Endothelial cell of umbilical vein (primary cell): ENCODE data around the gene DEK. TPM values are rescaled to one million over a fixed set of nuclear protein-coding genes. Genes with fewer than 3 reads are reported as not detected.

Experiments used
- BruUV-seq: library from RNA; stranded (reverse); fragments of 400-500 nt; replicated peaks from 2 replicates; lab custom pipeline; 2021; lab: Mats Ljungman, UMichigan
- CTCF ChIA-PET: fragments of 300-600, 350-600 bp; sonication (Branson Sonifier 250); formaldehyde crosslinking; loops from one replicate; lab custom pipeline; 2021; ENCODE audit warnings: antibody characterized with exemption, inconsistent platforms; lab: Charles Lee
- POLR2A ChIA-PET: fragments of 300-600, 350-600 bp; sonication (Branson Sonifier 250); formaldehyde crosslinking; loops from one replicate; lab custom pipeline; 2021; ENCODE audit warnings: antibody characterized with exemption, inconsistent platforms; lab: Charles Lee
- DNase-seq: peaks from one replicate; pipeline ENCODE4 v3.0.0-alpha.2; 2011; ENCODE audit warnings: low read depth, low spot score
- FAIRE-seq: peaks from 2 replicates; lab custom pipeline; 2011; peaks lifted over from hg19 to GRCh38; lab: Jason Lieb, UNC
- H2AFZ ChIP-seq: 2 replicates; pipeline ENCODE4 v1.6.0; 2012; ENCODE audit warnings: low read depth, low read length, control low read depth, inconsistent platforms
- H3K27ac ChIP-seq: 2 replicates; pipeline ENCODE4 v1.5.1; 2011; ENCODE audit warnings: low read depth, mild to moderate bottlenecking, control low read depth, low read length, moderate library complexity; ENCODE audit not compliant: insufficient read depth
- H3K27me3 ChIP-seq, 2 experiments: 2 replicates each; pipeline versions ENCODE4 v1.6.0 to v1.6.1; 2011; ENCODE audit warnings: low read length in 2 of 2, mixed read lengths in 1 of 2; ENCODE audit not compliant: control insufficient read depth in 2 of 2, insufficient read depth in 2 of 2
- H3K36me3 ChIP-seq, 2 experiments: 2 replicates in 1 of 2; 3 replicates in 1 of 2; pipeline ENCODE4 v1.5.1; 2011; ENCODE audit warnings: low read length in 2 of 2, mild to moderate bottlenecking in 1 of 2, moderate library complexity in 1 of 2; ENCODE audit not compliant: control insufficient read depth in 2 of 2, insufficient read depth in 2 of 2; ENCODE audit errors: extremely low read depth in 1 of 2
- H3K4me1 ChIP-seq: 3 replicates; pipeline ENCODE4 v1.5.1; 2011; ENCODE audit warnings: mild to moderate bottlenecking, low read length; ENCODE audit not compliant: control insufficient read depth, insufficient read depth; ENCODE audit errors: extremely low read depth
- H3K4me2 ChIP-seq: 2 replicates; pipeline ENCODE4 v1.6.1; 2011; ENCODE audit warnings: low read length, control low read depth, mixed read lengths; ENCODE audit not compliant: insufficient read depth
- H3K4me3 ChIP-seq, 3 experiments: fragments of 200-600 bp in 1 of 3; sonication (generic), shearing (Covaris generic) in 1 of 3; replicated peaks in 1 of 3; 2 replicates each; pipeline ENCODE4 v1.5.1; 2011 to 2016; ENCODE audit warnings: control low read depth in 3 of 3, low read length in 3 of 3, mild to moderate bottlenecking in 2 of 3, inconsistent platforms in 1 of 3, low read depth in 1 of 3, moderate library complexity in 1 of 3; ENCODE audit not compliant: insufficient read depth in 1 of 3
- H3K79me2 ChIP-seq: 2 replicates; pipeline ENCODE4 v1.6.0; 2012; ENCODE audit warnings: low read length, inconsistent platforms; ENCODE audit not compliant: control insufficient read depth, insufficient read depth
- H3K9ac ChIP-seq: replicated peaks from 2 replicates; pipeline ENCODE3; 2011; ENCODE audit warnings: low read length, control low read depth; ENCODE audit not compliant: insufficient read depth; ENCODE audit errors: extremely low read depth
- H3K9me1 ChIP-seq: replicated peaks from 3 replicates; pipeline ENCODE4 v1.6.0; 2011; ENCODE audit warnings: mild to moderate bottlenecking, low read length; ENCODE audit not compliant: control insufficient read depth, insufficient read depth; ENCODE audit errors: extremely low read depth
- H3K9me3 ChIP-seq: replicated peaks from 2 replicates; pipeline ENCODE4 v1.5.1; 2012; ENCODE audit warnings: low read length, inconsistent platforms; ENCODE audit not compliant: control insufficient read depth, insufficient read depth
- H4K20me1 ChIP-seq: replicated peaks from 2 replicates; pipeline ENCODE3; 2011; ENCODE audit warnings: mild to moderate bottlenecking, low read length; ENCODE audit not compliant: control insufficient read depth, insufficient read depth; ENCODE audit errors: extremely low read depth
- CTCF ChIP-seq, 2 donors: IDR thresholded peaks; 1 replicate in 1 of 2; 2 replicates in 1 of 2; pipeline ENCODE4 v1.5.1; 2011; ENCODE audit warnings: low read length in 2 of 2, mild to moderate bottlenecking in 2 of 2, moderate library complexity in 2 of 2, control low read depth in 1 of 2, inconsistent platforms in 1 of 2, low read depth in 1 of 2; ENCODE audit not compliant: insufficient read depth in 1 of 2; ENCODE audit errors: extremely low read depth in 1 of 2
- EZH2 ChIP-seq: IDR thresholded peaks from 2 replicates; pipeline ENCODE4 v1.6.1; 2012; ENCODE audit warnings: borderline replicate concordance, low read depth, mild to moderate bottlenecking, moderate library complexity, low read length, inconsistent platforms; ENCODE audit not compliant: severe bottlenecking
- FOS ChIP-seq: IDR thresholded peaks from 2 replicates; pipeline ENCODE4 v1.6.1; 2011; ENCODE audit warnings: mild to moderate bottlenecking, low read length, moderate library complexity, borderline replicate concordance; ENCODE audit not compliant: insufficient read depth
- GATA2 ChIP-seq: IDR thresholded peaks from 2 replicates; pipeline ENCODE4 v1.7.0; 2011; ENCODE audit warnings: low read depth, mild to moderate bottlenecking, moderate library complexity, mixed read lengths, low read length; ENCODE audit not compliant: insufficient read length, insufficient read depth
- JUN ChIP-seq: IDR thresholded peaks from 2 replicates; pipeline ENCODE4 v1.6.1; 2011; ENCODE audit warnings: borderline replicate concordance, low read depth; ENCODE audit not compliant: insufficient read length, insufficient read depth
- MAX ChIP-seq: IDR thresholded peaks from 2 replicates; pipeline ENCODE4 v1.6.1; 2011; ENCODE audit not compliant: insufficient read depth, insufficient read length
- MYC ChIP-seq: IDR thresholded peaks from one replicate; pipeline ENCODE4 v1.6.1; 2011; ENCODE audit warnings: mild to moderate bottlenecking, low read depth, low read length
- POLR2A ChIP-seq: IDR thresholded peaks from 2 replicates; pipeline ENCODE4 v1.6.1; 2012; ENCODE audit warnings: low read depth, mild to moderate bottlenecking, control low read depth, low read length
- POLR2AphosphoS5 ChIP-seq: IDR thresholded peaks from 2 replicates; pipeline ENCODE4 v1.6.1; 2012; ENCODE audit warnings: low read depth, mild to moderate bottlenecking, control low read depth, low read length, moderate library complexity; ENCODE audit not compliant: insufficient read depth
- dilution Hi-C: fragments of 300-500 bp; cut with MboI; formaldehyde crosslinking; loops from one replicate; pipeline ENCODE4 v1.15.0; 2019; ENCODE audit warnings: low sequenced_read_pairs; ENCODE audit not compliant: extremely low pct_ligation_motif_present
- intact Hi-C: fragments of 100-400 bp; cut with micrococcal nuclease; formaldehyde crosslinking; loops from one replicate; pipeline ENCODE4 v1.10.0; 2022
- polyA plus RNA-seq, 4 experiments: library from polyadenylated mRNA; depleted of rRNA in 3 of 4; stranded (reverse) in 3 of 4; unstranded in 1 of 4; fragments of >200 nt; gene quantifications; 2 replicates each; pipeline versions ENCODE4 v1.2.1 to v1.2.3, GENCODE V29; 2011 to 2012; ENCODE audit warnings: missing spikeins in 1 of 4
- total RNA-seq: library from RNA; stranded (reverse); gene quantifications from 2 replicates; pipeline ENCODE4 v1.2.3, GENCODE V29; 2021

Gene DEK
- total and polyA plus RNA-seq, 2 donors (not counting 3 experiments of a cell fraction or from before 2014, with no cell fraction given) = 19.0 to 120 TPM

- TF ChIP-seq CTCF (IDR thresholded peaks at IDR 0.05; ENCODE audit: extremely low read depth in 1 of 2, insufficient read depth in 1 of 2, low read depth in 1 of 2, low read length in 2 of 2) = no peak
- TF ChIP-seq EZH2 = no peak
- TF ChIP-seq POLR2A = no peak
- no peak for TF ChIP-seq GATA2
- TF ChIP-seq MAX = no peak
- TF ChIP-seq FOS = no peak
- TF ChIP-seq JUN = no peak
- no peak for TF ChIP-seq MYC
- TF ChIP-seq POLR2AphosphoS5 = no peak
- Histone ChIP-seq H4K20me1 (no peaks in the 10 kb centered on the region), H3K79me2 (no peaks in the 10 kb centered on the region), H3K36me3 (no peaks in the 10 kb centered on the region), H3K27me3 (peaks cover 0 to 2% of the 10 kb centered on the region in 2 experiments), H3K9me1 (no peaks in the 10 kb centered on the region), H2AFZ (no peak overlapping the region), H3K27ac (no peak overlapping the region), H3K4me2 (no peak overlapping the region), H3K9me3 (no peaks in the 10 kb centered on the region), H3K4me3 (no peak overlapping the region), H3K9ac (no peak overlapping the region), H3K4me1 (no peaks in the 10 kb centered on the region)
- BruUV-seq = no TSS peak
- no peak for FAIRE-seq
- CTCF ChIA-PET = interaction anchor here (0.7 kb wide), 1 partner anchor 38 kb away, joined by 3 read pairs; the partner anchor contains the start of gene DEK
- DNase-seq = peak; percentile 26
- intact Hi-C loops = no loop called here
- POLR2A ChIA-PET = no interaction called here
- dilution Hi-C loops = no loop called here
Observed at GRCh38 chr6:18302561-18303439, 38.5 kb upstream of the DEK start.
